ENCODE data around the gene ADAMTS3.

Gene ADAMTS3

GRCh38 chr4:72531322-72531721, 37.7 kb downstream of the ADAMTS3 start:
- TF ChIP-seq CTCF (IDR thresholded peaks at IDR 0.05; ENCODE audit: extremely low read depth, insufficient read depth, missing control alignments) = no peak
- no peak for DNase-seq (ENCODE audit: low spot score)
- in situ Hi-C loops (cut with MboI; ENCODE audit: low pct_unique_long_range_greater_than_20kb, low sequenced_read_pairs, unreplicated experiment) = no loop called here

- no peak for DNase-seq (ENCODE audit: low spot score)
- in situ Hi-C loops (cut with MboI; ENCODE audit: low pct_unique_long_range_greater_than_20kb, low sequenced_read_pairs, unreplicated experiment) = no loop called here
- TF ChIP-seq CTCF (IDR thresholded peaks at IDR 0.05; ENCODE audit: extremely low read depth, insufficient read depth, missing control alignments) = no peak
Observed at GRCh38 chr4:72529148-72529822, 39.7 kb downstream of the ADAMTS3 start.

DNA sequence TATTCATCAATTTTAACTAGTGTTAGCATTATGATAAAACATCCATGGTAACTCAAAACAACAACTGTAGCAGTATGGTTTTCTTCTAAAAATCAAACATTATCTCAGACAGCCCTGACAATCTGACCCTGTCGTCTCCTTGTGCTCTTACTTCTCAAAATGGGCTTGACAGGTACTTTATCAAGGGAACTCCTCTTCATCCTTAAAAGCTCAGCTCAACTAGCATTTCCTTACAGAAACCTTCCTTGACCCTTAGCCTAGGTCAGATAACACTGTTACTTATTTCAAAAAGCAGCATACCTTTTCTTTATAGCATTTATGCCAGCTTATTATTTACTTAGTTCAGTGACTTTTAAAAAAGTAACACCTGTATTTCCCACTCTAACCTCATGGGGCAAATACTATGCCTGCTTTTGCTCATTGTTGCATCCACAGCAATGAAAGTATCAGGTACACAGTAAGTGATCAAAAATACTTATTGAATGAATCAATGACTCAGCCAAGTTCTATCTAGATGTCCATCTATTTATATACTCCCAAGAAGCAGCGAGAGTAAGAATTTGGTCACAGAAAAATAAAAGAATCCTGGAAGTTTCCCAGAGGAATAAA, 41.9 kb downstream of the ADAMTS3 start:
- DNase-seq (ENCODE audit: low spot score) = no peak
- in situ Hi-C loops (cut with MboI; ENCODE audit: low pct_unique_long_range_greater_than_20kb, low sequenced_read_pairs, unreplicated experiment) = no loop called here
- no peak for TF ChIP-seq CTCF (IDR thresholded peaks at IDR 0.05; ENCODE audit: extremely low read depth, insufficient read depth, missing control alignments)

DNA sequence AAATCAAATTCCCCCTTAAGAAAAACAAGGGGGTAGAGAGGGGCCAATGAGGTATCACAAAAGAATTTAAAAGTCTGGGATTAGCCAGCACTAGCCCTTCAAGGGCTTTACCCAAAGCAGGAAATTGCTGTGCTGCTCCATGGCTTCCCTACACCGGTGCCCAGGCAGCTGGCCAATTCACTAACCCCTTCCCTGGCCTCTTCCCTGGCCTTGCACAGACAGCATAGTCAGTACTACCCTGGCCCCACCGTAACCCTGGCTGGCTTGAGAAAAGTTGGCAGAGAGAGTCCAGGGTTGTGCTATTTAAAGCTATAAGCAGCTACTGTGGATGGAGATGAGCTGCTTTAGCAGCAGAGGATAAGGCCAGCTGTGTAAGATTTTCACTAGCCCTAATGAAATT, 43.1 kb downstream of the ADAMTS3 start:
- TF ChIP-seq CTCF (IDR thresholded peaks at IDR 0.05; ENCODE audit: extremely low read depth, insufficient read depth, missing control alignments) = no peak
- no peak for DNase-seq (ENCODE audit: low spot score)
- in situ Hi-C loops (cut with MboI; ENCODE audit: low pct_unique_long_range_greater_than_20kb, low sequenced_read_pairs, unreplicated experiment) = no loop called here

DNA sequence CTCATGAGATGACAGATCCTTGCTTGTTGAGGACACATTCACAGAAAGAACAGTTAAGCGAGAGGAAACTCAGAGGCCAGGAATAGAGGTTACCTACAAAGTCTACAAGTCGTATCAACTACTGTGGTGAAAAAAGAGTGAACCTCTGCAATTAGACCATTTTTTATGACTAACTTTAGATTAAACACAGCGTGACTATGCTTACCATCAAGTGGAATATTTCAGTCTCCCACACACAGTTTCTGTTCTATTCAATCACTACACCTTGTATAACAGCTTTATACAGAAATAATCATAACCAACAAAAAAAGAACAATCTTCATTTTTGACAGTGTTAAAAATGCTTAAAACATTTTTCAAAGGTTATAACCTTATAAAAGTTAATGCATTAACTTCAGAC, 46.6 kb downstream of the ADAMTS3 start:
- no peak for DNase-seq (ENCODE audit: low spot score)
- no peak for TF ChIP-seq CTCF (IDR thresholded peaks at IDR 0.05; ENCODE audit: extremely low read depth, insufficient read depth, missing control alignments)
- in situ Hi-C loops (cut with MboI; ENCODE audit: low pct_unique_long_range_greater_than_20kb, low sequenced_read_pairs, unreplicated experiment) = no loop called here

- no peak for DNase-seq (ENCODE audit: low spot score)
- TF ChIP-seq CTCF (IDR thresholded peaks at IDR 0.05; ENCODE audit: extremely low read depth, insufficient read depth, missing control alignments) = no peak
- in situ Hi-C loops (cut with MboI; ENCODE audit: low pct_unique_long_range_greater_than_20kb, low sequenced_read_pairs, unreplicated experiment) = no loop called here
Observed at GRCh38 chr4:72513227-72513626, 55.8 kb downstream of the ADAMTS3 start.

Measured in GM13977 (cell line).